Measurements from ENCODE around the gene CPAMD8. TPM values are rescaled to one million over a fixed set of nuclear protein-coding genes. Genes with fewer than 3 reads are reported as not detected.

The CPAMD8 gene
- total RNA-seq: 294 and 296 TPM in 2 replicates
- long read RNA-seq, partial matches to known transcripts: 5 of 22 reads
- long read RNA-seq, other reads (novel, unspliced or antisense): 17 of 22 reads

DNA sequence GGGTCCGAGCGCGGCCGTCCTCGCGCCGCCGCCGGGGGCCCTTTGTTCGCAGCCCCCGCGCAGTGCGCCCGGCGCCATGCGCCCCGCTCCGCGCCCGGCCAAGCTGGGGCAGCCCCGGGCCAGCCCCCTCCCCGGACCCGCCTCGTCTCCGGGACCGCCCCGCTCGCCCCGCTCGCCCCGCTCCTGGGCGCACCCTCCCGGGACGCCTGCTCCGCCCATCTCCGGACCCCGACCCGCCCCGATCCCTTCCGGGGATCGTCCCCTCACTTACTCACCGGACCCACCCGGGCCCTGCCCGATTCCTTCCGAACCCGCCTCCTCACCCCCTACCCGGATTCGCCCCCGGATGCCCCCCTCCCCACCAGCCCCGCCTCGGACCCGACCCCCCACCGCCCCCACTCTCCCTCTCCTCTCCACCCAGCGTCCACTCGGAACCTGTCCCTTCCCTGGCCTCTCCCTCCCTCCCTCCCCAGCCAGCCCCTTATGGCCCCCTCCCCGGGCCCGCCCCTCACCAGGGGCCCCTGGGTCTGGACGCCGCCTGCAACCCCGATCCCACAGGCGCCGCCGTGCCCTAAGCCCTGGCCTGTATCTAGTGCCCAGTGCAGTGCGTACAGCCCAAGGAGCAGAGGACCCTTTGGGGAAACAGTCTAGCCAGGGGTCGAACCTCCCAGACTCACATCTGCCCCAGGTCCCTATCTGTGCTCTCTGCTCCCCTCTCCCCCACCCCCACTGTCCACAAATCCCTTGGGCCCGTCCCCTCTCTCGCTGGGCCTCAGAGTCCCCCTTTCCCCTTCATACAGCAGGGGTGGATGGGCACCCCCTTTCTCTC, at the start of gene CPAMD8:
Gene CPAMD8 (minus strand): TSS at position 105 of the 829 bp plus-strand sequence. CDS start 168 bp downstream, outside the sequence.
- H3K27ac Mint-ChIP-seq (ENCODE audit: unreplicated experiment): peak within 1 kb of the TSS; percentile 73
- H3K36me3 Mint-ChIP-seq (ENCODE audit: unreplicated experiment): peaks cover 22% of the 10 kb centered on the region
- TF ChIP-seq, protein P1, sequence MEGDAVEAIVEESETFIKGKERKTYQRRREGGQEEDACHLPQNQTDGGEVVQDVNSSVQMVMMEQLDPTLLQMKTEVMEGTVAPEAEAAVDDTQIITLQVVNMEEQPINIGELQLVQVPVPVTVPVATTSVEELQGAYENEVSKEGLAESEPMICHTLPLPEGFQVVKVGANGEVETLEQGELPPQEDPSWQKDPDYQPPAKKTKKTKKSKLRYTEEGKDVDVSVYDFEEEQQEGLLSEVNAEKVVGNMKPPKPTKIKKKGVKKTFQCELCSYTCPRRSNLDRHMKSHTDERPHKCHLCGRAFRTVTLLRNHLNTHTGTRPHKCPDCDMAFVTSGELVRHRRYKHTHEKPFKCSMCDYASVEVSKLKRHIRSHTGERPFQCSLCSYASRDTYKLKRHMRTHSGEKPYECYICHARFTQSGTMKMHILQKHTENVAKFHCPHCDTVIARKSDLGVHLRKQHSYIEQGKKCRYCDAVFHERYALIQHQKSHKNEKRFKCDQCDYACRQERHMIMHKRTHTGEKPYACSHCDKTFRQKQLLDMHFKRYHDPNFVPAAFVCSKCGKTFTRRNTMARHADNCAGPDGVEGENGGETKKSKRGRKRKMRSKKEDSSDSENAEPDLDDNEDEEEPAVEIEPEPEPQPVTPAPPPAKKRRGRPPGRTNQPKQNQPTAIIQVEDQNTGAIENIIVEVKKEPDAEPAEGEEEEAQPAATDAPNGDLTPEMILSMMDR (IDR thresholded peaks at IDR 0.05): no peak
- H3K4me1 Mint-ChIP-seq (ENCODE audit: unreplicated experiment): peaks cover 41% of the 10 kb centered on the region
- H3K9me3 Mint-ChIP-seq (ENCODE audit: unreplicated experiment): peaks cover 8% of the 10 kb centered on the region
- H3K27me3 Mint-ChIP-seq (ENCODE audit: unreplicated experiment): peaks cover 28% of the 10 kb centered on the region
- peak within 1 kb of the TSS; percentile 80 for H3K4me3 Mint-ChIP-seq (ENCODE audit: unreplicated experiment)
- no peak for DNase-seq (ENCODE audit: extremely low spot score, unreplicated experiment)

DNA sequence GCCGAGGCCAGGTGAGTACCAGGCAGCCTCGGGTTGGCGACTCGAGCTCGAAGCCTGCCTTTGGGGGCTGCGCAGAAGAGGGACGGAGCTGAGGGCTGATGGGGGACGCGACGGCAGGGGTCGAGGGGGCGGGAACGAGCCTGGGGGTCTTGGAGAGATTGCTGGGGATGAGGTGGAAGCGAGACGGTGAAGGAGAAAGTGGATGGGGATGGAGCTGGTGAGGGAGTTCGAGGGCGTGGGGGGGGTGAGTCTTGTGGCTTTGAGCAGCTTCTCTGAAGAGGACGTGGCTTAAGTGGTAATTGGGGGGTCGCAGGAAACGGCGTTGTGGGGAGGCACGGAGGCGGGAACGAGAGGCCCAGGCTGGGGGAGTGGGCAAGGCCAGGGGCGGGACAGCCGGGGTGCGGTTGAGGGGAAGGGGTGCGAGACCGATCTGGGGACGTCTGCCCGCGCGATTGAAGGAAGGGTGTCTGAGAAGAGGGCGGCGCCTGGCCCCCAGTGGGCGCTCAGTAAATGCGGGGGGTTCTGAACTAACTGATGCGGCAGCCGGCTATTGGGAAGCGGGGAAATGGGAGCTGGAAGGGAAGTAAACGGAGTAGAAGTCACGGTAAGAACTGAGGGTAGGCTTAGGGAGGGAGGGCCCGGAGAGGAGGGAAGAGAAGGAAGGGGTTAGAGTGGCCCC, 49.4 kb upstream of the CPAMD8 start:
- Mint-ChIP-seq H3K36me3 (ENCODE audit: unreplicated experiment) (peaks cover 2% of the 10 kb centered on the region), H3K4me1 (ENCODE audit: unreplicated experiment) (peaks cover 60% of the 10 kb centered on the region), H3K9me3 (ENCODE audit: unreplicated experiment) (no peaks in the 10 kb centered on the region), H3K27me3 (ENCODE audit: unreplicated experiment) (no peaks in the 10 kb centered on the region), H3K4me3 (ENCODE audit: unreplicated experiment) (peak overlapping the region; percentile 97), H3K27ac (ENCODE audit: unreplicated experiment) (peak overlapping the region; percentile 87)
- TF ChIP-seq, protein P1 (IDR thresholded peaks at IDR 0.05): no peak
- DNase-seq (ENCODE audit: extremely low spot score, unreplicated experiment): no peak

DNA sequence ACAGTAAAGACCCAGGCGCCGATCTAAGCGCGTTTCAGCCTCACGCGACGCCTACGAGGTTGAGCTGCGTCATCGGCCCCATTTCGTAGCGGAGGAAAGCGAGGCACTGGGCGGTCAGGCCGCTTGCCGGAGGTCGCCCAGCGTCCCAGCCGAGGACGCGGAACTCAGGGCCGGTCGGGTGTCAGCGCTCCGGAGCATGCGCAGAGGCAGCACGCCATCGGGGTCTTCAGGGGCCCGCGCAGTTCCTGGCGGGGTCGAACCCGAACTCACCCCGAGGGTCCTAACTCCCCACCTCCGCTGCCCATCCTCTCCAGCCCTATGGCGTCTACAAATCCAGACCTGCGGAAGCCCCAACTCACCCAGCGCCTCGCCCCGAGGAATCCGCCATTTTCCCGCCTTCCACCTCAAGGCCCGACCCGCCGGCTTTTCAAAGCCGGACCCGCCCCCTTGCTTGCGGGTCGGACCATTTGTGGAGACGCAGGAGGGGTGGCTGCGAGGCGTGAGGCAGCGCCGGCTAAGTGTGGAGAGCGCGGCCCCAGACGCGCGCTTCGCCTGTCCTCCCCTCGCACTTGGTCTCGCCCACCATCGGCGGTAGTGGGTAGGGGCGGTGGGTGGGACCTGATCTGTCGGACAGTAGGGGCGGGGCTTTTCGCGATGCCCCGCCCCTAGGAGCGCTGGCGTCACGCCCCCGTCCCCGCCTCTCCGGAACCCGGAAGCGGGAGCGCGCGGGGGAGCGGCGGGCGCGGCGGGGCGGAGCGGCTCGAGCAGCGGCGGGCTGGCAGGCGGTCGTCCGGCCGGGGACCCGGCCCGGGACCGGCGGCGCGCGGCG, 48.6 kb upstream of the CPAMD8 start, which contains the start of the genes HAUS8 and MYO9B:
Gene HAUS8 (minus strand): TSS at position 418 of the 829 bp plus-strand sequence. CDS start 30 bp downstream, at position 388.
Gene MYO9B (plus strand): TSS at position 743 of the 829 bp plus-strand sequence. CDS start 25,941 bp downstream, outside the sequence.
- H3K4me1 Mint-ChIP-seq (ENCODE audit: unreplicated experiment): peaks cover 55% of the 10 kb centered on the region
- H3K27me3 Mint-ChIP-seq (ENCODE audit: unreplicated experiment): no peaks in the 10 kb centered on the region

DNA sequence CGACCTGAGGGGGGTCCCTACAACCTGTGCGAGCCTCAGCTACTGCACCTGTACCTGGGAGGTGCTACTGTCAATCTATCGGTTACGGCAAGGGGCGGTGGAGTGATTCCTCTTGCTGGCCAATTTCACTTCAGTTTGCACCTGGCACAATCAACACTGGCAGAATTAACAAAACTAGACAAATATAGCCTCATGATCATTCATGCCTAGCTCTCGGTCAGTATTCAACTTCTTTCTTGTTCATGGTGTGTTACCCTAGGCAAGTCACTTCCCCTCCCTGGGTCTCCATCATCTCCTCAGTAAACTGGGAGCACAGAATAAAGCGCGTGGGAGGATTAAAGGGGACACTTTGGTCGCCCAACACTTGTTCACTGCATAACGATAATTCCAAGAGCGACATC, 48.0 kb upstream of the CPAMD8 start:
- peak overlapping the region; percentile 89 for H3K27ac Mint-ChIP-seq (ENCODE audit: unreplicated experiment)
- no peaks in the 10 kb centered on the region for H3K27me3 Mint-ChIP-seq (ENCODE audit: unreplicated experiment)
- no peaks in the 10 kb centered on the region for H3K9me3 Mint-ChIP-seq (ENCODE audit: unreplicated experiment)
- peaks cover 51% of the 10 kb centered on the region for H3K4me1 Mint-ChIP-seq (ENCODE audit: unreplicated experiment)
- TF ChIP-seq, protein P1 (IDR thresholded peaks at IDR 0.05): no peak
- no peak for DNase-seq (ENCODE audit: extremely low spot score, unreplicated experiment)
- peaks cover 5% of the 10 kb centered on the region for H3K36me3 Mint-ChIP-seq (ENCODE audit: unreplicated experiment)
- peak overlapping the region; percentile 96 for H3K4me3 Mint-ChIP-seq (ENCODE audit: unreplicated experiment)

More for the DNA sequence above, 48.6 kb upstream of the CPAMD8 start, which contains the start of the genes HAUS8 and MYO9B:
- Mint-ChIP-seq H3K36me3 (ENCODE audit: unreplicated experiment) (peaks cover 5% of the 10 kb centered on the region), H3K27ac (ENCODE audit: unreplicated experiment) (peak within 1 kb of the TSS; percentile 89), H3K9me3 (ENCODE audit: unreplicated experiment) (no peaks in the 10 kb centered on the region), H3K4me3 (ENCODE audit: unreplicated experiment) (peak within 1 kb of the TSS; percentile 97)
- TF ChIP-seq, protein P1 (IDR thresholded peaks at IDR 0.05): no peak
- peak; percentile 100 for DNase-seq (ENCODE audit: extremely low spot score, unreplicated experiment)

All from osteocyte (in vitro differentiated cells).